ENCODE measurements around the gene TTLL6. TPM values are rescaled to one million over a fixed set of nuclear protein-coding genes. Genes with fewer than 3 reads are reported as not detected.
"Not testable (repeated sequence)": the region's sequence is repeated elsewhere in the genome, so short reads cannot be mapped to it uniquely, and the experiment has no call there.

TTLL6 gene
- polyA plus RNA-seq, 1 donor from 2014 or later, result not detected

GRCh38 chr17:48840441-48840840, 23.4 kb upstream of the TTLL6 start:
- H3K27ac ChIP-seq (ENCODE audit: low read length), result no peak overlapping the region
- no peak overlapping the region for H3K4me2 ChIP-seq (ENCODE audit: low read length)
- H3K36me3 ChIP-seq (ENCODE audit: insufficient read depth, low read length), result no peaks in the 10 kb centered on the region
- H3K79me2 ChIP-seq (replicated peaks; ENCODE audit: insufficient read depth, low read length), result no peaks in the 10 kb centered on the region
- no peaks in the 10 kb centered on the region for H4K20me1 ChIP-seq (ENCODE audit: insufficient read depth)
- TF ChIP-seq RAD21 (conservative IDR thresholded peaks at IDR 0.05) (no peak), POLR2AphosphoS5 (IDR thresholded peaks at IDR 0.05) (no peak), TAF1 (IDR thresholded peaks at IDR 0.05; ENCODE audit: low read depth) (no peak), EZH2 (IDR thresholded peaks at IDR 0.05; ENCODE audit: borderline replicate concordance, insufficient read depth, low read length, poor library complexity, severe bottlenecking) (no peak), CTCF (IDR thresholded peaks at IDR 0.05; ENCODE audit: poor library complexity, severe bottlenecking) (no peak), SMC3 (conservative IDR thresholded peaks at IDR 0.05; ENCODE audit: poor library complexity) (no peak), EP300 (conservative IDR thresholded peaks at IDR 0.05; ENCODE audit: poor library complexity, severe bottlenecking) (no peak), MXI1 (conservative IDR thresholded peaks at IDR 0.05; ENCODE audit: poor library complexity, severe bottlenecking) (no peak)
- TF ChIP-seq, protein P1, sequence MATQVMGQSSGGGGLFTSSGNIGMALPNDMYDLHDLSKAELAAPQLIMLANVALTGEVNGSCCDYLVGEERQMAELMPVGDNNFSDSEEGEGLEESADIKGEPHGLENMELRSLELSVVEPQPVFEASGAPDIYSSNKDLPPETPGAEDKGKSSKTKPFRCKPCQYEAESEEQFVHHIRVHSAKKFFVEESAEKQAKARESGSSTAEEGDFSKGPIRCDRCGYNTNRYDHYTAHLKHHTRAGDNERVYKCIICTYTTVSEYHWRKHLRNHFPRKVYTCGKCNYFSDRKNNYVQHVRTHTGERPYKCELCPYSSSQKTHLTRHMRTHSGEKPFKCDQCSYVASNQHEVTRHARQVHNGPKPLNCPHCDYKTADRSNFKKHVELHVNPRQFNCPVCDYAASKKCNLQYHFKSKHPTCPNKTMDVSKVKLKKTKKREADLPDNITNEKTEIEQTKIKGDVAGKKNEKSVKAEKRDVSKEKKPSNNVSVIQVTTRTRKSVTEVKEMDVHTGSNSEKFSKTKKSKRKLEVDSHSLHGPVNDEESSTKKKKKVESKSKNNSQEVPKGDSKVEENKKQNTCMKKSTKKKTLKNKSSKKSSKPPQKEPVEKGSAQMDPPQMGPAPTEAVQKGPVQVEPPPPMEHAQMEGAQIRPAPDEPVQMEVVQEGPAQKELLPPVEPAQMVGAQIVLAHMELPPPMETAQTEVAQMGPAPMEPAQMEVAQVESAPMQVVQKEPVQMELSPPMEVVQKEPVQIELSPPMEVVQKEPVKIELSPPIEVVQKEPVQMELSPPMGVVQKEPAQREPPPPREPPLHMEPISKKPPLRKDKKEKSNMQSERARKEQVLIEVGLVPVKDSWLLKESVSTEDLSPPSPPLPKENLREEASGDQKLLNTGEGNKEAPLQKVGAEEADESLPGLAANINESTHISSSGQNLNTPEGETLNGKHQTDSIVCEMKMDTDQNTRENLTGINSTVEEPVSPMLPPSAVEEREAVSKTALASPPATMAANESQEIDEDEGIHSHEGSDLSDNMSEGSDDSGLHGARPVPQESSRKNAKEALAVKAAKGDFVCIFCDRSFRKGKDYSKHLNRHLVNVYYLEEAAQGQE (IDR thresholded peaks at IDR 0.05; ENCODE audit: borderline replicate concordance), result no peak
- no peaks in the 10 kb centered on the region for H3K9me3 ChIP-seq (ENCODE audit: low read length)
- no peak overlapping the region for H3K9ac ChIP-seq (ENCODE audit: low read length)
- H3K27me3 ChIP-seq (ENCODE audit: insufficient read depth, low read depth, low read length), result no peaks in the 10 kb centered on the region
- no peaks in the 10 kb centered on the region for H3K9me2 ChIP-seq (ENCODE audit: insufficient read depth, low read length)
- H2AFZ ChIP-seq (ENCODE audit: low read depth, low read length), result no peak overlapping the region
- no peaks in the 10 kb centered on the region for H3F3A ChIP-seq (ENCODE audit: insufficient read depth, low read length, poor library complexity, severe bottlenecking)
- no peak overlapping the region for H3K4me3 ChIP-seq (ENCODE audit: low read length)

- H3K36me3 ChIP-seq (ENCODE audit: insufficient read depth, low read length); H3F3A ChIP-seq (ENCODE audit: insufficient read depth, low read length, poor library complexity, severe bottlenecking); H3K4me3 ChIP-seq (ENCODE audit: low read length); H4K20me1 ChIP-seq (ENCODE audit: insufficient read depth); H3K27me3 ChIP-seq (ENCODE audit: insufficient read depth, low read depth, low read length); H3K4me2 ChIP-seq (ENCODE audit: low read length); H3K9ac ChIP-seq (ENCODE audit: low read length); H3K79me2 ChIP-seq (replicated peaks; ENCODE audit: insufficient read depth, low read length); H2AFZ ChIP-seq (ENCODE audit: low read depth, low read length); H3K9me3 ChIP-seq (ENCODE audit: low read length); H3K9me2 ChIP-seq (ENCODE audit: insufficient read depth, low read length); H3K27ac ChIP-seq (ENCODE audit: low read length): not testable (repeated sequence)
Measured at GRCh38 chr17:48837458-48837857, 20.4 kb upstream of the TTLL6 start.

GRCh38 chr17:48835971-48836370, 18.9 kb upstream of the TTLL6 start:
- no peaks in the 10 kb centered on the region for H3K79me2 ChIP-seq (replicated peaks; ENCODE audit: insufficient read depth, low read length)
- H3K4me3 ChIP-seq (ENCODE audit: low read length), result no peak overlapping the region
- H3K9me3 ChIP-seq (ENCODE audit: low read length), result no peaks in the 10 kb centered on the region
- no peaks in the 10 kb centered on the region for H4K20me1 ChIP-seq (ENCODE audit: insufficient read depth)
- TF ChIP-seq RAD21 (conservative IDR thresholded peaks at IDR 0.05) (no peak), CTCF (IDR thresholded peaks at IDR 0.05; ENCODE audit: poor library complexity, severe bottlenecking) (no peak), POLR2AphosphoS5 (IDR thresholded peaks at IDR 0.05) (no peak), SMC3 (conservative IDR thresholded peaks at IDR 0.05; ENCODE audit: poor library complexity) (no peak), EZH2 (IDR thresholded peaks at IDR 0.05; ENCODE audit: borderline replicate concordance, insufficient read depth, low read length, poor library complexity, severe bottlenecking) (no peak), TAF1 (IDR thresholded peaks at IDR 0.05; ENCODE audit: low read depth) (no peak), MXI1 (conservative IDR thresholded peaks at IDR 0.05; ENCODE audit: poor library complexity, severe bottlenecking) (no peak), EP300 (conservative IDR thresholded peaks at IDR 0.05; ENCODE audit: poor library complexity, severe bottlenecking) (no peak)
- TF ChIP-seq, protein P1 (IDR thresholded peaks at IDR 0.05; ENCODE audit: borderline replicate concordance), result no peak
- no peaks in the 10 kb centered on the region for H3K9me2 ChIP-seq (ENCODE audit: insufficient read depth, low read length)
- no peaks in the 10 kb centered on the region for H3K27me3 ChIP-seq (ENCODE audit: insufficient read depth, low read depth, low read length)
- no peaks in the 10 kb centered on the region for H3F3A ChIP-seq (ENCODE audit: insufficient read depth, low read length, poor library complexity, severe bottlenecking)
- H3K4me2 ChIP-seq (ENCODE audit: low read length), result no peak overlapping the region
- no peak overlapping the region for H3K27ac ChIP-seq (ENCODE audit: low read length)
- no peaks in the 10 kb centered on the region for H3K36me3 ChIP-seq (ENCODE audit: insufficient read depth, low read length)
- no peak overlapping the region for H2AFZ ChIP-seq (ENCODE audit: low read depth, low read length)
- H3K9ac ChIP-seq (ENCODE audit: low read length), result no peak overlapping the region
